SK-N-SH (cell line): Measurements from ENCODE around the gene AK4.

Experiments
- CHD2 ChIP-seq: fragments of 150-350 bp; IDR thresholded peaks from 2 replicates; pipeline ENCODE4 v1.6.1; 2018; ENCODE audit warnings: low read length; ENCODE audit not compliant: partially characterized antibody
- CTCF ChIP-seq: fragments of 200-600 bp; sonication (generic); IDR thresholded peaks from 2 replicates; pipeline ENCODE4 v1.6.1; 2017; ENCODE audit warnings: antibody characterized with exemption, mild to moderate bottlenecking, moderate library complexity
- ELF1 ChIP-seq: IDR thresholded peaks from 2 replicates; pipeline ENCODE4 v1.4.0; 2012
- EP300 ChIP-seq, 2 experiments: IDR thresholded peaks; 2 replicates each; pipeline versions ENCODE4 v1.4.0 to v1.6.1; 2012; ENCODE audit warnings: borderline replicate concordance in 1 of 2, low read depth in 1 of 2, low read length in 1 of 2
- FOSL2 ChIP-seq: IDR thresholded peaks from 2 replicates; pipeline ENCODE4 v1.4.0; 2012; ENCODE audit warnings: low read depth, mild to moderate bottlenecking, moderate library complexity, borderline replicate concordance
- FOXJ3 ChIP-seq: sonication (generic); formaldehyde crosslinking; IDR thresholded peaks from 2 replicates; pipeline ENCODE4 v1.5.1; 2020; ENCODE audit warnings: mild to moderate bottlenecking, missing genetic modification reagents
- MXI1 ChIP-seq: IDR thresholded peaks from 2 replicates; pipeline ENCODE4 v1.6.1; 2012; ENCODE audit warnings: mild to moderate bottlenecking, low read depth, low read length, improper control_type of control experiment
- POLR2AphosphoS5 ChIP-seq: IDR thresholded peaks from 2 replicates; pipeline ENCODE4 v1.6.1; 2012; ENCODE audit warnings: low read depth, low read length
- YY1 ChIP-seq: IDR thresholded peaks from 2 replicates; pipeline ENCODE4 v1.4.0; 2012; ENCODE audit warnings: low read depth, mild to moderate bottlenecking
- ZBTB33 ChIP-seq: IDR thresholded peaks from 2 replicates; pipeline ENCODE4 v1.4.0; 2012; ENCODE audit warnings: low read depth, borderline replicate concordance

- TF ChIP-seq FOXJ3 (CRISPR knock-in tag) (no peak), YY1 (no peak), ELF1 (no peak), CHD2 (no peak), EP300 (IDR thresholded peaks at IDR 0.05; ENCODE audit: borderline replicate concordance in 1 of 2, low read depth in 1 of 2, low read length in 1 of 2) (no peak), CTCF (no peak), POLR2AphosphoS5 (no peak), FOSL2 (no peak), ZBTB33 (no peak), MXI1 (no peak)
Observed at GRCh38 chr1:65238010-65238409, 90.0 kb downstream of the AK4 start.
